HT-29 (cell line): ENCODE data around the gene DNM2. TPM values are rescaled to one million over a fixed set of nuclear protein-coding genes. Genes with fewer than 3 reads are reported as not detected.
"Not testable (repeated sequence)": the region's sequence is repeated elsewhere in the genome, so short reads cannot be mapped to it uniquely, and the experiment has no call there.

Experiments used
- DNase-seq: peaks from one replicate; pipeline ENCODE4 v3.0.0-alpha.2; 2015; ENCODE audit warnings: low spot score
- total RNA-seq: library from RNA; depleted of rRNA; stranded (reverse); fragments of >200 nt; shearing (Covaris generic); gene quantifications from 2 replicates; pipeline ENCODE4 v1.2.3, GENCODE V29; 2014

Gene DNM2
- total RNA-seq, 1 experiment from 2014 or later: 196 TPM

- DNase-seq: no peak
Measured at GRCh38 chr19:10858204-10858828, 140.4 kb downstream of the DNM2 start.

- DNase-seq: no peak
Measured at GRCh38 chr19:10861103-10861651, 143.3 kb downstream of the DNM2 start.

GRCh38 chr19:10862561-10863106 lies 144.8 kb downstream of the DNM2 start:
- no peak for DNase-seq

- DNase-seq: no peak
Measured at GRCh38 chr19:10863107-10863717, 145.3 kb downstream of the DNM2 start.

- DNase-seq: peak; percentile 74
Measured at GRCh38 chr19:10864538-10864899, 146.6 kb downstream of the DNM2 start.

- no peak for DNase-seq
Measured at GRCh38 chr19:10866495-10866894, 148.6 kb downstream of the DNM2 start.

- DNase-seq: no peak
Measured at GRCh38 chr19:10868872-10869547, 151.1 kb downstream of the DNM2 start.

- DNase-seq: not testable (repeated sequence)
Measured at GRCh38 chr19:10869872-10870311, 152.0 kb downstream of the DNM2 start.

GRCh38 chr19:10870501-10870954 lies 152.6 kb downstream of the DNM2 start:
- no peak for DNase-seq

GRCh38 chr19:10870955-10871603 lies 153.2 kb downstream of the DNM2 start, which contains the start of gene CARM1:
TSS of gene CARM1 (plus strand) at chr19:10871553. CDS start at chr19:10871703, 150 bp downstream.
- peak; percentile 93 for DNase-seq

GRCh38 chr19:10871711-10872545 lies 154.0 kb downstream of the DNM2 start:
- DNase-seq: no peak

- DNase-seq: no peak
Measured at GRCh38 chr19:10872546-10873107, 154.7 kb downstream of the DNM2 start.

GRCh38 chr19:10874024-10874423 lies 156.1 kb downstream of the DNM2 start:
- DNase-seq: no peak

GRCh38 chr19:10876459-10877240 lies 158.8 kb downstream of the DNM2 start:
- DNase-seq: no peak

- not testable (repeated sequence) for DNase-seq
Measured at GRCh38 chr19:10877608-10878007, 159.7 kb downstream of the DNM2 start.

GRCh38 chr19:10878253-10878652 lies 160.4 kb downstream of the DNM2 start:
- DNase-seq: no peak
